NCI-H2107 (cell line): ENCODE results near the gene PAK3.

Experiments
- DNase-seq: peaks from one replicate; lab custom pipeline; 2025; lab: John Stamatoyannopoulos, UW

Gene PAK3

DNA sequence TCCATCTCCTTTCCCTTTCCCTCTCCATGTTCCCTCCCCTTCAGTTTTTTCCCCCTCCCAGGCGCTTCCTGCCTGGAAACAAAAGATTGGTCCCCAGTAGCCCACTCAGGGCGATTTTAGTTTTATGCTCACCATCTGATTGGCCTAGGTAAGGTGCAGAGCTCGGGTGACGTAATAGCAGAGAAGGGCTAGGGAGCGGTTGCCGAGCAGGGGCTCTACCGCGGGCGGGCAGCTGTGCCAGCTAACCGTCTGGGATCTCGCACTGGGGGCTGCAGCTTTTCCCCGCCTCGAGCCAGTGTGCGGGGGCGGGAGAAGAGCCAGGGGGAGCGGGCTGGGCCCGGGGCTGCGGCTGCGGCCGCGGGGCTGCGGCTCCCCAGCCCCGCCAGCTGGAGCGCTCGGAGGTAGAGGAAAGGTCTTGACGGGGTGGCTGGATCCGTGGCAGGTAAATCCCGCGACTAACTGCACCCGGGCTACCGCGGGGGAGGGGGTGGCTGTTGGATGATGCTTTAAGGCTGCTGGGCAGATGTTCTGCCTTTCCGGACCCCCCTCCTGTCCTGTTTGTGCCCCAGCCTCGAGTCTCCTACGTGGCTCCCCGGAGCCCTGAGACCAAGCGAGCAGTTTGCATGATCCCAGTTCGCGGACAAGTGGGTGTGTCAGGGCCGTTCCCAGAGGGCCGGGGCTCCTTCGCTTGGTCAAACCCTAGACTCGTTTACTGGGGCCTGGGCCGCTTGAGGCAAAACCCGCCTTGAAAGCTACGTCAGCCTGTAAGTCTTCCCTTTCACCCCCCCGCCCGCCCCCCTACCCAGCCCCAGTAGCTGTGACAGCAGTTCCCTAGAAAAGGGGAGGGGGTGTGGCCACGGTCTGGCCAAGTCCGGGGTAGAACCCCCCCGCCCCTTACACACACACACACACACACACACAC is at the start of gene PAK3:
Gene PAK3, plus strand, starts transcription at position 218 of the 922 bp plus-strand sequence. CDS start 26,913 bp downstream, outside the sequence.
- no peak for DNase-seq

DNA sequence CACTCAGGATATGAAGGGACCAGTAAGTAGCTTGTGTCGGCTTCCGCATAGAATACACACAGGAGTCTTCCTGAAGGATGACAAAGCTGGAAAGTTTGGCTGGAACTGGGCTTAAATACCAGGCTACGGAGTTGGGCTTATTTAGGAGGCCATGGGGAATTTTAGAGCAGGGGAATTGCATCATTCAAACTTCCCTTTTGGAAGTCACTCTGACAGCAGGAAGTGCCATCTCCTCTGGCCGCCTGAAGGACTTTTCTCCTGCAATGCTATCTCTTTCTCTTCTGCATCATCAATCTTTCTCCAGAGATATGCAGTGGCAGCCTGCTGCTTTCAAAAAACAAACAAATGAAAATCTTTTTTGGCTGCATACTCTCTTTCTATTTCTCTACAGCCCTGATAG is 48.4 kb upstream of the PAK3 start:
- DNase-seq, result no peak

DNA sequence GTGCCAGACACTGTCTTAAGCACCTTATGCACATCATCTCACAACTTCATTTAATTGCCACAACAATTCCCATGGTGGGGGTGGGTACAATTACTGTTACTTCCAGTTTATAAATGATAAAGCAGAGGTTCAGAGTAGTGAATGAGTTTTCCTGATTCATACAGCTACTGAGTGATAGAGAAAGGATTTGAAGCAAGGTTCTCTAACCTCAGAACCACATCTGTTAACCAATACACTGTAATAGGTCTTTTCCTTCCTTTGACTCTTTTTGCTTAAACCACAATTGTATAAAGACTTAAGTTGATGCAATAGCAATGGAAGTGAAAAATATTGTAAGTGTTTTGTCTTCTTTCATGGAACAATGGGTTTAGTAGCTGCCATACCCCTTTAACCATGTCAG is 43.5 kb upstream of the PAK3 start:
- DNase-seq, result no peak

DNA sequence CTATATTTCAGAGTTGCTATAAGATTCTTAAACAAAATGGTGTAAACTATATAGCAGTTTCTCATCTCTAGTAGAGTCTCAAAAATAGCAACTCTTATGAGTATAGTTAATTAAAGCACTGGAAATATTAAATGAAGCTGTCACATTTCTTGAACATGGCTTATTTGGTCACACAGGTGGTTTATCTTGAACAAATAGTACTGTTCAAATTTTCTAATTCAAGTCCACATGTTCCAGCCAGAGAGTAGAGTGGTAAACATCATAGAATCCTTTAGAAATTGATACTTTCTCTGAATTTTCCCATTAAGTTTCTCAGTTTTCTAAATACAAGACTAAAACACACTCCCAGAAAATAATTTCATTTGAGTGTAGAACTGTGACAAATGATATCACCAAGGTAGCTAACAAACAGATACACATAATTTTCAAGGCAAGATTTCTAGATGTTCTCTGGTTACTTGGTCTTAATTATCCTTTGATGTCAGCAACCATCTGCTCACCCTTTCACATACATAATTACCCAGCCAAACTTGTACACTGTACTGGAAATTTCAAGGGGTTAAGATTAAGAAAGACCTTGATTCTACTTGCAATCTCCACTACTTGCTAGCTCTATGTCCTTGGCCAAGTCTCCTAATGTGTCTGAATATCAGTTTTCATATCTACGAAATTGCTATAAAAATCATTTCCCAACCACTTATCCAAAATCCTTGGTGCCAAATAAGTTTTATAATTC is 24.3 kb upstream of the PAK3 start:
- no peak for DNase-seq

DNA sequence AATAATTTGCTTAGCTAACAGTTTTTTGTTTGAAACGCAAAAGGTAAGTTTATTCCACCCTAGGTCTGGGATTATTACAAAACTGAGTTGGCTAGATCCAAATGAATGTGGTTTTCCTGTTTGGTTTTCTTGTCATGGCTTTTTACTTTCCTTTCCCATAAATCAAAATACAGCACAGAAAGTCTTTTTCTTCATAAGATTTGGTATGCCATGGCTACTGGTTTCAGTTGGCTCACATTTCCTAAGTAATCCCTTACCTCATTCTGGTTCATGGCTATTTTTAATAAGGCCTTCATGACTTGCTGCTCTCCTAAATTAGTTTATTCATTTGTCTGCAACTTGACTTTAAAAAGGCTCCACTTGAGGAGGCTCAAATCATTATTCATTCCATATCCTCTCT is 12.9 kb upstream of the PAK3 start:
- no peak for DNase-seq

DNA sequence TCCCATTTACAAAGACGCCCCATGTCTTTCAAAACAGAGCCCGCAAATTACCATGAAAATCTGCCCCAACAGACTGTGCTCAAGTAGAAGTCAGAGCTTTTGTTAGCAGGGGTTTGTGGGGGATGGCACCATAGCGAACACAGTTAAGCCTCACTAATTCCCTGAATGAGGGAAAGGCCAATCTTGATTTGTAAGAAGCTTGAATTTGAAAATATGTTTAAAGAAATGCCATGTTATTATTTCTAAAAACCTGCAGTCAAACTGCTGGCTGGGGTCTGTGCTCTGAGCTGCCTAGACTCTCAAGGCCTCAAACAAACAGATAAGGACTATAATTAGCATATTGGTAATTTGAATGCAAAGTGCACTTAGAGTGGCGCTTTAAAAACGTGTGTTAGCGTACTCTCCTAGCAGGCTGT is 9.4 kb upstream of the PAK3 start:
- DNase-seq, result no peak

DNA sequence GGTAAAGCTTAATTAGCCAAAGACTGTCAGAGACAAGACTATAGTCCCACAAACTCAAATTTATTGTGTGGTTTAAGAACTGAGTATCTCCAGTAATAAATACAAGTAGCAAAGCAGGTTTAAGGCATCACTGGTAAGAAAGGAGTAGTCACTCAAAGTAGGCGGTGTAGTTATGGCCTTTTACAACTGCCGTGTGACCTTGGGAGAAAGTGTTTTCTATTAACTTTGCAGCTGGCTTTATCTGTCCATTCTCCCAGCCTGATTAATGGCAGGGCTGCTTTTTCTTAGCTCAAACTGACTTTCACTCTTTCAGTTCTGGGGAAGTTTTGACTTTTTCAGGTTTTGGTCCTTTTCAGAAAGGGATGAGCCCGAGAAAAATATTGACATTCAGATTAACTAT is 7.4 kb upstream of the PAK3 start:
- DNase-seq, result no peak

DNA sequence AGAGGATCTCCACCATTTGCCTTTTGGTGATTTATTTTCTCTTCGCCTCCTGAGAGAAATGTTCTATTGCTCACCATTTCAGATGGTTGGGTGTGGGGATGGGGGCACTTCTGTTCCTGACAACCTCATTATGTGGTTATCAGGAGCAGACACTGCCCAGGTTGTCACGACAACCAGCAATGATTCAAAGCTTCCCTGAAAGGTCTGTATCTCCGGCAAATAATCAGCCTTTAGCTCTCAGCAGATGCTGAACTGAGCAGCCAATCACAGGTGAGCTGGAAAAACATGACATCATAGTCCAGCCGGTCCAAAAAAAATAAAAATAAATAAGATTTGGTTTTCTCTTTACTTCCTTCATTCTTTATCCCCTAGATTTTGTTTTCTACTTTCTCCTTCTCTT is 5.5 kb upstream of the PAK3 start:
- DNase-seq, result no peak

DNA sequence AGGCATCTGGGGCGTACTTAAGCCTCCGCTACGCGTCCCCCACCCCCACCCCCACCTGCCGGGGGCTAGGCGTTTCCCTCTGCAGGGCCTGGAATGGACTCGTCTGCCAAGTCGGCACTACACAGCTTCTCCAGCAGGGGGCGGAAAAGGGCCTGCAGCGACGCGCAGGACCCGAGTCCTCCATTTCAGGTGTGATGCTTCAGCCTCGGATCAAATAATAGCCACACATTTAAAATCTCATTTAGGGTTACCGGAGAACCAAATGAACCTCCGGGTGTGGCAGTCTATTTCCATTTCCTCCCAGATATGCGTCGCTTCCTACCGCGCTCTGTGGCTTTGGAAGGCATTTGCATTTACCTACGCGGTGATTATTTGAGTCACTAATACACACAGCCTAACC is 2.9 kb downstream of the PAK3 start:
- peak; percentile 5 for DNase-seq

DNA sequence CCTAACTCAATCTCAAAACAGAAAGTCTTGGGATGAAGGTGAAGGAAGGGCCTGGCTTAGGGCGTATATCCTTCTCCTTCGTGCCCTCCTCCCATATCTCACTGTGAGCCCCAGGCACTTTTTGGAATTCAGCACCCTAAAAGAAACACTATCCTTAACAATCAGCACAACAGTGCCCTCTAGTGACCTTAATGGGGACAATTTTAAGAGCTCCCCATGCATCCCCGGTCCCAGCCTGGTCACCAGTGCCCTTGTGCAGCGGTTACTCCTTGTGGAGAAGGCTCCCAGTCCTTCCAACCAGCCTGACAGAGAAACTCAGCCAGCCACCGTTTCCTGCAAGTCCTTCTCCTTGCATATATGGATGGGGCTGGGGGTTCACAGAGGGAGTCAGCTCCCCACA is 4.2 kb downstream of the PAK3 start:
- peak; percentile 16 for DNase-seq

DNA sequence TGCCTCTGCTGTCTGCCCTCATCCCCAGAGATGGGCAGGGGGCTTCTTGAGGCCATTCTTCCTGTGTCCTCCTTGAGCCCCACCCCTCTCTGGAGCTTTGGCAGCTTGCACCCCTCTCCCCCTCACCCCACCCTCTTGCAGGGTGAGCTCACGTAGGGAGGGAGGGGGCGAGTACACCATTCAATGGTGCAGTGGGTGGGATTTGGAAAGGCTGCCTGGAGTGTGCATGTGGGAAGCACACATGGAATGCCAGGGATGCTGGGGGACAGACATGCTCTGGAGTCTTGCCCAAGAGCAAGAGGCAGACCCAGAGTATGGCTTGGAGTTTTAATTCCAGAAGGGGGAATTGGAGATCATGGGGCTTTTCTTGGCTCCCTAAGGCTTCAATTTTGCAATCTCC is 5.6 kb downstream of the PAK3 start:
- no peak for DNase-seq

DNA sequence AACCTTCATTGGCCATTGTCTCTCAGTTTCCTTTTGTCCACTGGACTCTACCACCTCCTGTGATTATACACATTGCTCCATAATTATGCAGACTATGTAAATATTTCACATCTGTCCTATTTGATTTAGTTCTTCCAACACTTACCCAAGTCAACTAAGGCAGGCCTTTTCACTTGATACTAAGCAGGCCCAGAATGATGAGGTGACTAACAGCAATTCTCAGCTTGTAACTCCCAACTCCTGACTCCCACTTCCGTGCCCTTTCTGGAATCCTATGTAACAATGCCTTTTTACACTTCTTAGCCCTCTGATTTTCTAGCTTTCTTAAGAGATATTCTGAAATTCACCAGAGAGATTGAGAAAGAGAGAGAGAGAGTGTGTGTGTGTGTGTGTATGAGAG is 6.6 kb downstream of the PAK3 start:
- DNase-seq, result no peak

DNA sequence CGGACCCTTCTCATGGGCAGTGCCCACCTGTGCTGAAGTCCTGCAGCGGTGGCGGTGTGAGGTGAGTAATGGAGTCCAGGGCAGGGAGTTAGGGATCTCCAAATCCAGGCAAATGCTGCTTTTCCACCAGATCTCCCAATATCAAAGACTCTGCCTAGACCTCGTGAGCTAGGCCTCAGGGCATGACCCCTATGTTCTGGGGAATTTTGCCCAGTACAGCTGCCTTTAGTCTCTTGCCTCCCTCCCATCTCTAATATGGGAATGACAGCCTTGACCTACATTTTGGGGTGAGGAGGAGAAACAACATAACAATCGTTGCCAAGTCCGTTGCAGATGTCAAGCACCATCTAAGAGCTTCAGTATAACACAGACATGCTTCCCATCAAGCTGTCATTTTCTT is 7.3 kb downstream of the PAK3 start:
- DNase-seq, result no peak

DNA sequence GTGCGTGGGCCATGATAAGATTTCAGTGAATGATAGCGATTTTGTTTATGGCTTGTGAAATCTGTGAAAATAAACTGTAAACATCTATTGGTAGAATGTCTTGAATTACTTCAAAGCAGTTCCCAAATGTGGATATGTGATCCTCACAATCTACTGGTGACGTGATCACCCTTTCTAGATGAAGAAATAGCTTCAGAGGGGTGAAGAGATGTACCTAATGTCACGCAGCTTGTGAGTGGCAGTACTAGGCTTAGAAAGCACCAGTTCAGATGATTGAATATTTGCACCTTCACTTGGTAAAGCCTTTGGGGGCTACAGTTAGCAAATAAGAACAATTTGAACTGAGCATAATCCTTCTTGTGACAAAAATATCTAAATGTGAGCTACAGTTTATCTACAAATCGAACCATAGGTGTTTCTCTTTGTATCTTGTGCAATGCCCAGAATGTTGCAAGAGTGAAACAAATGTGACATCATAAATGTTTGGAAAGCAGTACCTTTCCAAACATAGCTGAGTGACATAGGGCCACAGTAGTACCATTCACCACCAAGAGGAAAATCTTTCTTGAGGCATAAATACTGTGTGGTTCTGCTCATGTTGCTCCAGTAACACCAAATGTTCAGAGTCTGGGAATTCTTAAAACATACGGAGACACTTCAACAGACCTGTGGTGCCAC is 14.2 kb downstream of the PAK3 start:
- DNase-seq, result no peak

DNA sequence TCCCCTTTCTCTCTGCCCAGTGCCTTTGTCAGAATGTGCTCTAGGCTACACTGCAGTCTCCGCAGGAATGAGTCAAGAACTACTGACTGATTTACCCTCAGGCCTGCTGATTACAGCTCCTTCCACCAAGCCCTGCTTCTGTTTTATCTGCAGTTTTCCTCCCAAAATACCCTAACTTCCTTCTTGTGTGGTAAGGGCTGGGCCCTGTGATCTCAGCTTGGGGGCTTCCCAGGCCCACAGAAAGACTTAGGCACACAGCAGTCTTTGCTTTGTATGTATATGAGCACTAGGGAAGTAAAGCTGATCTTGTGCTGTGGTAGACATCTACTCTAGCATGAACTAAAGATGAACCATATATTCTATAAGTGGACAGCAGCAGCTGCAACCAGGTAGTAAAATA is 18.8 kb downstream of the PAK3 start:
- DNase-seq, result no peak

DNA sequence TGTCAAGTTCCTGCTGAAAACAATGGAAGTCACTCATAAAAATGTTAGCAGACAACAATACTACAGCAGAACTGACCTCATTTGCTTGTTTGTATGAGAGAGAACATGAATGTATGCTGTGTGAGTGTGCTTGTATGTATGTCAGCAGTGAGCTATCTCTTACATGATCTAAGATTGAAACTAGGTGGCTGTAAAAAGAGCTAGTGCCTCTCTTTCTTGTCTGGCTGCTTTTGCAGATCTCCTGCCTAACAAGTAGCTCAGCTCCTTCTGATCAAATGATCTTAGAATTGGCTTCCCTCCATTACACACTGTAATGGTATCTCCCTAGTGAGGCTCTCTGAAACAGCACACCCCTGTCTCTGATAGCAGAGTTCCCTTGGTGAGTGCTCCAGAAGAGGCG is 20.7 kb downstream of the PAK3 start:
- DNase-seq, result no peak

DNA sequence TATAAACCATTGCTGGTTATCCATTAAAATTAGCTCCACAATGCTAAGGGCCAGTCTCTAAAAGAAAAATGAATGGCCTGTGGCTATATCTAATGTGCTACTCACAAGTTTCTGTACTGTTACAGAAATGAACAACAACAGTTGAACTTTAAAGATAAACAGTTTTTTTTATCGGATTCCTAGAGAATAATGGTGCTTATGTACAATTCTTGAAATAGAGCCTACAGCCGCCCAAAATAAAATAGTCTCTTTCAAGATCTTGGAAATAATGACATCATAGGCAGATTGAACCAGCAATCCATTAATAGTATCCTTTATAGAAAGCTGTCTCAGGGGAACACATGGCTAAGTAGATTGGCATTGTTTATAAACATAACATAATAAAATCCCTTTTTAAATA is 23.4 kb downstream of the PAK3 start:
- DNase-seq, result no peak

DNA sequence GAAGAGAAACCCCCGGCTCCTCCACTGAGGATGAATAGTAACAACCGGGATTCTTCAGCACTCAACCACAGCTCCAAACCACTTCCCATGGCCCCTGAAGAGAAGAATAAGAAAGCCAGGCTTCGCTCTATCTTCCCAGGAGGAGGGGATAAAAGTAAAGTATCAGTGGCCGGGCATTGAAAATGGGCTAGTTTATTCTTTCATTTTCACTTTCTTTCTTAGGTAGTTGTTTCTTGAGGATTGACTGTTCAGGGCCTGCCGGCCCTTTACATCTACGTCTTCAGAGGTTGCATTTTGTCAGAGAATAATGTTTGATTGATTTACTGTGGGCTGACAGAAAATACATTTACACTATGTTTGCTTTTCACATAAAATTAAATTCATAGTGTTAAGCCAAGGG is 27.1 kb downstream of the PAK3 start:
- DNase-seq, result no peak

DNA sequence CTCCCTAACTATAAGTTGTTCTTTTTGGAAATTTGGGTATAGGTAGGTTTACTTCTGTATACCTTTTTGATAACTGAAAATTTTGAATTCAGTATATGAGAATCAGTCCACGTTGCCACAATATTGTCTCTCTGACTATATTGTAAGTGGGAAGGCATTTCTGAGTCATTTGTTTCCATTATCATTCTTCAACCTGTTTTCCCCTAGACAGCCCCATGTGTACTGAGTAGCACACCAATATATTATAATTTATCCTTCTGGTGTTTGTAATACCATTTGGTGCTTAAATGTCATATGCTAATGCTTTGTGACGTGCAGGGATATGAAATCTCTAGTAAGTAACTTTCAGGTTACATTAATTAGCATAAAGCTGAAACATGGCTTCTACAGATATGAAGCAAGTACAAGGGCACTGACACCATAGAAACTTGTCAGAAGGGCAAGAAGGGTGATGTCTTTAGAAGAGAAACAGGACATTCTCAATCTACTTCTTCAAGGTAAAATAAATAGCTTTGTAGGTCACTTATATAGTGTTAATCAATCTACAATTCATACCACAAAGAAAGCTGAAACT is 27.7 kb downstream of the PAK3 start:
- no peak for DNase-seq

DNA sequence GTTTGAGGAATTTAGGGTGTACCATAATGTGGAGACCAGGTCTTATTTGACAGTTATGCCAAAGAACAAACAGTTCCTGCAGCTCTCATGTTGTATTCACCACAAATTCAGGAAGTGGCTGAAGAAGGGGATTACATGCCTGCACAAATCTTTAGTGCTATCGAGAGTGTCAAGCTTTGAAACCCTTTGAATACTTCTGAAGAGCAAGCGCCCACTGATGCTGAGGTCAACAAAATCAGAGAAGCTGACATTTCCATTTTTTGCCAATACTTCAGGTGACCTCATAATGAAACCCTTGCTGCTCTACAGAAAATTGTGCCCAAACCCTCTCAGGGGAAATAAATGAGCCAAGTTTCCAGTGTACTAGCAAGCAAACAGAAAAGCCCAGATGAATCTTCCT is 28.4 kb downstream of the PAK3 start:
- no peak for DNase-seq

DNA sequence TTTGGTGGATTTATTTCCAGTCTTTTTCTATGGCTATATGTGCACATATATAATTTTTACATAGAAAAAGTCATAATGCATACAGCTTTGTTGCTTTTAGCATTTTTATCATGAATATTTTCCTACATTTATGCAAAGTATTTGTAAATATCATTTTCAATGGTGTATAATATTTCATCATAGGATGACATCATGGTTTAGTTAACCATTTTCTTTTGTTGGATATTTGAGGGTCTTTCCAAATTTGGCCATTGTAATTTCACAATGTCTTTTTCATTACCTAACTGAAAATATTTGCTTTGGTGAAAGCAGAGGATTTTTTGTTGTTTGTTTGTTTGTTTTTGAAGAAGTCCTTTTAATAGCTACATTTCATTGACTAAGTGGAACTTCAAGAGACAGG is 31.0 kb downstream of the PAK3 start:
- no peak for DNase-seq

DNA sequence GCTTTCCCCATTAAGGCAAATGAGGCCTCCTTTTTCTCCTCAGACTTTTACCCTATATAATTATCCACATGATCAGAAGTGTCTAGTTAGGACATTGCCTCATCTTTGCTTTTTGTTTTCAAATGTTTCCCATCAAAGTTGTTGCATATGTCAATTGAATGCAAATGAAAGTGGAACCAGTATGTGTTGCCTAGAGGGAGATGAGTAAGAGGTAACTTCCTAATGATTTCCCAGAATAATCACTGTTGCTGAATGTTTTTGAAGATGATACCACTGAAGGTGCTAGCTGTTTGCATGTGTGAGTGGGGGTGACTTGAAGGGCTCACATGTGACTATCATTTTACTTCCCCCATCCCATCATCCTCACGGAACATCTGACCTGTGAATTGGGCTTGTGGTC is 33.9 kb downstream of the PAK3 start:
- no peak for DNase-seq

DNA sequence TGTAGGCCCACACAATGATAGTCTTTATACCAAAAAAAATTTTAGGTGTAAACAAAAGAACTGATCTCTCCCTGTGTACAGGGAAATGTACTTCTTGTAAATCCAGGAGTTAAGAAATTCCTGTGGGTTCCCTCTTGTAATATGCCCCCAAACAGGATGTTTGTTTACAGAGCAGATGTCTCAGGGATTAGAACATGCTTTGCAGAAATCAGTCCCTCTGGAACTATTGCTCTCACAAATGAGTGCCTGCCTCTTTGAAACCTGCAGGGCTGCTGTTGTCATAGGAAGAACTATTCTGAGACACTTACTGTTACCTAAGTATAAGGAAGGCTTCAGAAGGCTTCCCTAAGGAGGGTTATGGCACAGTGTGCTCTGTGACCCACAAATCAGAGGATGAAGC is 35.6 kb downstream of the PAK3 start:
- no peak for DNase-seq
